Natural killer cell (primary cell): ENCODE data around the gene COL1A2. TPM values are rescaled to one million over a fixed set of nuclear protein-coding genes. Genes with fewer than 3 reads are reported as not detected.

ENCODE experiments used
- ATAC-seq, 3 donors: fragments of 150-1000 bp in 2 of 3; fragments of 200-7000 bp in 1 of 3; cut with Tn5 transposase; 1 replicate in 1 of 3; 2 replicates in 2 of 3; pipeline ENCODE4 v1.10.0; 2021; ENCODE audit warnings: mild to moderate bottlenecking in 2 of 3, moderate library complexity in 2 of 3
- DNase-seq, 2 donors: peaks; one replicate each; pipeline versions ENCODE4 v3.0.0 to v3.0.0-alpha.2; 2013 to 2021; ENCODE audit warnings: mixed read lengths in 1 of 2
- H3K27ac ChIP-seq: one replicate; pipeline ENCODE4 v1.5.1; 2013; ENCODE audit warnings: mild to moderate bottlenecking, low read length
- H3K27me3 ChIP-seq: one replicate; pipeline ENCODE4 v1.6.1; 2013; ENCODE audit warnings: low read length; ENCODE audit not compliant: control insufficient read depth, insufficient read depth
- H3K36me3 ChIP-seq: one replicate; pipeline ENCODE4 v1.6.1; 2013; ENCODE audit warnings: low read length; ENCODE audit not compliant: control insufficient read depth, insufficient read depth
- H3K4me1 ChIP-seq: one replicate; pipeline ENCODE4 v1.6.1; 2013; ENCODE audit warnings: low read length; ENCODE audit not compliant: control insufficient read depth, insufficient read depth
- H3K4me3 ChIP-seq: one replicate; pipeline ENCODE4 v1.5.1; 2013; ENCODE audit warnings: low read length
- H3K9me3 ChIP-seq: one replicate; pipeline ENCODE4 v1.6.1; 2013; ENCODE audit warnings: low read length; ENCODE audit not compliant: control insufficient read depth, insufficient read depth
- H3K27ac Mint-ChIP-seq, 2 donors: one replicate each; pipeline ENCODE4 v1.8.0; 2022; ENCODE audit warnings: mild to moderate bottlenecking in 2 of 2, mixed read lengths in 2 of 2, moderate library complexity in 1 of 2
- H3K27me3 Mint-ChIP-seq, 2 donors: one replicate each; pipeline ENCODE4 v1.8.0; 2022; ENCODE audit warnings: low read depth in 2 of 2, mixed read lengths in 2 of 2
- H3K36me3 Mint-ChIP-seq: one replicate; pipeline ENCODE4 v1.8.0; 2022; ENCODE audit warnings: mixed read lengths
- H3K4me1 Mint-ChIP-seq, 2 donors: one replicate each; pipeline ENCODE4 v1.8.0; 2022; ENCODE audit warnings: mixed read lengths in 2 of 2
- H3K4me3 Mint-ChIP-seq: one replicate; pipeline ENCODE4 v1.8.0; 2022; ENCODE audit warnings: mild to moderate bottlenecking, moderate library complexity, mixed read lengths
- H3K9me3 Mint-ChIP-seq, 2 donors: one replicate each; pipeline ENCODE4 v1.8.0; 2022; ENCODE audit warnings: mixed read lengths in 2 of 2
- WGBS: methylation state at CpG from one replicate; pipeline ENCODE4 v1.1.7; 2013; ENCODE audit warnings: missing lambda C conversion rate; ENCODE audit not compliant: insufficient coverage; 5-methylcytosine and 5-hydroxymethylcytosine counted together
- intact Hi-C: fragments of 100-400 bp; cut with micrococcal nuclease; formaldehyde crosslinking; loops from one replicate; pipeline ENCODE4 v1.14.2; 2022
- total RNA-seq, 4 donors: library from RNA; stranded (reverse); fragments of 120-200 nt in 1 of 4; gene quantifications; one replicate each; pipeline versions ENCODE4 v1.2.3 to v1.2.4, GENCODE V29; 2013 to 2022
- TF ChIP-seq, protein P1 (sequence below): fragments of 200-600 bp; IDR thresholded peaks from one replicate; pipeline ENCODE4 v1.8.0; 2022; ENCODE audit warnings: antibody characterized with exemption

COL1A2 gene
- total RNA-seq, 3 donors from 2014 or later (not counting 1 experiment from before 2014, with no cell fraction given), result not detected

DNA sequence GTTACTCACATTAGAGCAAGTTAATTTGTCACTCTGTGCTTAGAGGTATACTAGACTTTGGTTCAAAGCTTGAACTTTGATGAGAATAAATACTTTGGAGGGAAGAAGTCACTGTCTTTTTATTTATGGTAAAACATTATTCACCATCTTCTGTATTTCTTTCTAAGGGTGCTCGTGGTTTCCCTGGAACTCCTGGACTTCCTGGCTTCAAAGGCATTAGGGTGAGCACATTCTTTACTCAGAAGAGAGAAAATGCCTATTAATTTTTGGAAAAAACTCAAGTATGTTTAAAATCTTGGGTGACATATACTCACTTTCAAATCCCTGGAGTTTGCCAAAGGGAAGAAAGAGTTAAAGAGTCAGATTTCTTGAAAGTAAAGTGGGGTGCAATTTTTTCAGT is 10.8 kb downstream of the COL1A2 start:
- Mint-ChIP-seq H3K36me3 (no peaks in the 10 kb centered on the region), H3K4me3 (no peak overlapping the region), H3K27me3 (peaks cover 3 to 24% of the 10 kb centered on the region in 2 donors), H3K4me1 (no peaks in the 10 kb centered on the region), H3K27ac (no peak overlapping the region), H3K9me3 (no peaks in the 10 kb centered on the region)
- ATAC-seq, result no peak
- no peak for DNase-seq
- no peaks in the 10 kb centered on the region for H3K36me3 ChIP-seq
- no peak overlapping the region for H3K27ac ChIP-seq
- no peaks in the 10 kb centered on the region for H3K9me3 ChIP-seq
- TF ChIP-seq, protein P1, sequence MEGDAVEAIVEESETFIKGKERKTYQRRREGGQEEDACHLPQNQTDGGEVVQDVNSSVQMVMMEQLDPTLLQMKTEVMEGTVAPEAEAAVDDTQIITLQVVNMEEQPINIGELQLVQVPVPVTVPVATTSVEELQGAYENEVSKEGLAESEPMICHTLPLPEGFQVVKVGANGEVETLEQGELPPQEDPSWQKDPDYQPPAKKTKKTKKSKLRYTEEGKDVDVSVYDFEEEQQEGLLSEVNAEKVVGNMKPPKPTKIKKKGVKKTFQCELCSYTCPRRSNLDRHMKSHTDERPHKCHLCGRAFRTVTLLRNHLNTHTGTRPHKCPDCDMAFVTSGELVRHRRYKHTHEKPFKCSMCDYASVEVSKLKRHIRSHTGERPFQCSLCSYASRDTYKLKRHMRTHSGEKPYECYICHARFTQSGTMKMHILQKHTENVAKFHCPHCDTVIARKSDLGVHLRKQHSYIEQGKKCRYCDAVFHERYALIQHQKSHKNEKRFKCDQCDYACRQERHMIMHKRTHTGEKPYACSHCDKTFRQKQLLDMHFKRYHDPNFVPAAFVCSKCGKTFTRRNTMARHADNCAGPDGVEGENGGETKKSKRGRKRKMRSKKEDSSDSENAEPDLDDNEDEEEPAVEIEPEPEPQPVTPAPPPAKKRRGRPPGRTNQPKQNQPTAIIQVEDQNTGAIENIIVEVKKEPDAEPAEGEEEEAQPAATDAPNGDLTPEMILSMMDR, result no peak
- no peaks in the 10 kb centered on the region for H3K4me1 ChIP-seq
- H3K4me3 ChIP-seq, result no peak overlapping the region
- intact Hi-C loops, result no loop called here
- WGBS, result 38% methylated on average over 1 of the region's 1 CpG
- peaks cover 5% of the 10 kb centered on the region for H3K27me3 ChIP-seq

DNA sequence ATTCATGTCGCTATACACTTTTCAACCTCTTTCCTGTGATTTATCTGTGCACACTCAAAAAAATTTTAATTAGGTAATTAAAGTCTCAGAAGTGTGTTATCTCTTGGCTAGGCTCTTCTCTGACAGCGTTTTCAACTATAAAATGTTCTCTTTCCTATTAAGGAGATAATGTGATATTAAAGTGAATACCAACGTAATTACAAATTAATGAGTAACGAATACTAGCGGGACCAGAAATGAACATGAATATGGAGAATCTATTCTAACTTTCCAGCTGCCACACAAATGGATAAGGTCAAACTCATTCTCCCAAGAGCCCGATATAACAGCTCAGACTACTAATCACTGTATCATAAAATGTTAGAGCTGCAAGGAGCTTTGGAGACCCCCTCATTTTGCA is 12.0 kb downstream of the COL1A2 start:
- H3K4me1 Mint-ChIP-seq, result no peaks in the 10 kb centered on the region
- TF ChIP-seq, protein P1, result no peak
- no peak overlapping the region for H3K27ac ChIP-seq
- H3K9me3 ChIP-seq, result no peaks in the 10 kb centered on the region
- intact Hi-C loops, result no loop called here
- H3K9me3 Mint-ChIP-seq, result no peaks in the 10 kb centered on the region
- no peak overlapping the region for H3K27ac Mint-ChIP-seq
- DNase-seq, result no peak
- peaks cover 3 to 18% of the 10 kb centered on the region in 2 donors for H3K27me3 Mint-ChIP-seq
- H3K4me1 ChIP-seq, result no peaks in the 10 kb centered on the region
- ATAC-seq, result no peak
- H3K27me3 ChIP-seq, result peaks cover 5% of the 10 kb centered on the region
- no peak overlapping the region for H3K4me3 ChIP-seq
- no peak overlapping the region for H3K4me3 Mint-ChIP-seq
- no peaks in the 10 kb centered on the region for H3K36me3 Mint-ChIP-seq
- no peaks in the 10 kb centered on the region for H3K36me3 ChIP-seq
- WGBS, result 93% methylated on average over 3 of the region's 6 CpGs

DNA sequence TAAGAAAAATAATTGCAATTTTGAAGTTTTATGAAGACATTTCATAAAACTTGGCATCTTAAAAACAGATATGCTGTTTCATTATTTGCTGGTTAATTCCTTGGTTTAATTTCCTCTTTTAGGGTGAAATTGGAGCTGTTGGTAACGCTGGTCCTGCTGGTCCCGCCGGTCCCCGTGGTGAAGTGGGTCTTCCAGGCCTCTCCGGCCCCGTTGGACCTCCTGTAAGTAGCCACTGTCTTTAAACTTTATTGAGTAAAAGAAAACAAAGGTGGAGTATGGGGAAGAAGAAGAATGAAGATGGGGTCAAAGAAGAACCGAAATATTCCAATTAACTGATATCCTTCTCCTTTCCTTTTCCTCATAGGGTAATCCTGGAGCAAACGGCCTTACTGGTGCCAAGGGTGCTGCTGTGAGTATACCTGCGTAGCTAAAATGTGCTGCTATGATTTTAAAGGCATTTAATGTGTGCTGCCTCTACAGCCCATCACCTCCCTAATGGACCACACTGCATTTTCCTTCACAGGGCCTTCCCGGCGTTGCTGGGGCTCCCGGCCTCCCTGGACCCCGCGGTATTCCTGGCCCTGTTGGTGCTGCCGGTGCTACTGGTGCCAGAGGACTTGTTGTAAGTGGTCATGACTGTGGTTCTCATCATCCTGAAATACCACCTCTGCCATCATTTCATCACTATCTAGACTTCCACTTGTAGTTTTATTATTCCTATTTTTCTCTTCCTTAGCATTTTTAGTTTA is 14.7 kb downstream of the COL1A2 start:
- 88% methylated on average over 14 of the region's 15 CpGs for WGBS
- intact Hi-C loops, result no loop called here
- H3K27me3 Mint-ChIP-seq, result peaks cover 3 to 8% of the 10 kb centered on the region in 2 donors
- Histone ChIP-seq H3K36me3 (no peaks in the 10 kb centered on the region), H3K27me3 (no peaks in the 10 kb centered on the region), H3K9me3 (no peaks in the 10 kb centered on the region), H3K4me1 (no peaks in the 10 kb centered on the region), H3K4me3 (no peak overlapping the region), H3K27ac (no peak overlapping the region)
- H3K27ac Mint-ChIP-seq, result no peak overlapping the region
- H3K9me3 Mint-ChIP-seq, result no peaks in the 10 kb centered on the region
- ATAC-seq, result no peak
- H3K4me3 Mint-ChIP-seq, result no peak overlapping the region
- H3K36me3 Mint-ChIP-seq, result no peaks in the 10 kb centered on the region
- TF ChIP-seq, protein P1, result no peak
- DNase-seq, result no peak
- H3K4me1 Mint-ChIP-seq, result no peaks in the 10 kb centered on the region
